K562 (cell line): ENCODE data around the gene PPM1F. TPM values are rescaled to one million over a fixed set of nuclear protein-coding genes. Genes with fewer than 3 reads are reported as not detected.

Experiments used
- BHLHE40 ChIP-seq: IDR thresholded peaks from 2 replicates; pipeline ENCODE4 v1.6.1; 2011; ENCODE audit warnings: low read length, improper control_type of control experiment
- CHD4 ChIP-seq: fragments of 200-600 bp; sonication (generic); IDR thresholded peaks from 3 replicates; pipeline ENCODE4 v1.6.1; 2012; ENCODE audit warnings: low read depth, mild to moderate bottlenecking, mixed read lengths, low read length, inconsistent platforms; ENCODE audit not compliant: insufficient read depth, insufficient replicate concordance, poor library complexity, severe bottlenecking
- CREB1 ChIP-seq, 2 experiments: sonication (generic) in 1 of 2; formaldehyde crosslinking in 1 of 2; IDR thresholded peaks; 2 replicates each; pipeline versions ENCODE4 v1.6.1 to v1.8.0; 2012 to 2022; ENCODE audit warnings: inconsistent platforms in 1 of 2, mild to moderate bottlenecking in 1 of 2, missing genetic modification reagents in 1 of 2, moderate library complexity in 1 of 2
- HNRNPH1 ChIP-seq: fragments of 200-400 bp; formaldehyde crosslinking; optimal IDR thresholded peaks from 2 replicates; pipeline ENCODE3; 2017; ENCODE audit warnings: low read depth, mild to moderate bottlenecking, low read length, moderate library complexity
- HNRNPLL ChIP-seq: fragments of 200-400 bp; formaldehyde crosslinking; IDR thresholded peaks from 2 replicates; pipeline ENCODE4 v1.6.1; 2017; ENCODE audit warnings: low read length, low read depth, mild to moderate bottlenecking; ENCODE audit not compliant: poor library complexity, severe bottlenecking
- L3MBTL2 ChIP-seq: fragments of 450-650 bp; IDR thresholded peaks from 2 replicates; pipeline ENCODE4 v1.6.1; 2016; ENCODE audit warnings: mild to moderate bottlenecking, moderate library complexity
- MEF2D ChIP-seq: conservative IDR thresholded peaks from 2 replicates; pipeline ENCODE4 v1.6.1; 2016; ENCODE audit warnings: low read depth, missing genetic modification characterization, missing compliant biosample characterization
- NEUROD1 ChIP-seq: fragments of 150-350 bp; IDR thresholded peaks from 2 replicates; pipeline ENCODE4 v1.6.1; 2014; ENCODE audit warnings: borderline replicate concordance, low read length, low read depth; ENCODE audit not compliant: partially characterized antibody
- PURB ChIP-seq: sonication (generic); formaldehyde crosslinking; IDR thresholded peaks from 2 replicates; pipeline ENCODE4 v1.9.0; 2021; ENCODE audit warnings: low read depth, mild to moderate bottlenecking, missing genetic modification reagents
- RBM34 ChIP-seq: fragments of 200-400 bp; formaldehyde crosslinking; IDR thresholded peaks from 2 replicates; pipeline ENCODE4 v1.6.1; 2018; ENCODE audit warnings: low read length, borderline replicate concordance; ENCODE audit not compliant: insufficient read depth
- SMAD2 ChIP-seq: fragments of 150-350 bp; IDR thresholded peaks from 2 replicates; pipeline ENCODE4 v1.6.1; 2014; ENCODE audit warnings: low read depth, mild to moderate bottlenecking, low read length
- TRIM24 ChIP-seq, 2 experiments: fragments of 450-650 bp; IDR thresholded peaks; 2 replicates each; pipeline ENCODE4 v1.6.1; 2016
- ZBTB5 ChIP-seq: fragments of 450-650 bp; IDR thresholded peaks from 2 replicates; pipeline ENCODE4 v1.6.1; 2017; ENCODE audit warnings: antibody characterized with exemption
- ZHX1 ChIP-seq: fragments of 150-350 bp; conservative IDR thresholded peaks from 2 replicates; pipeline ENCODE4 v1.6.1; 2014; ENCODE audit warnings: low read length
- ZNF133 ChIP-seq: fragments of 250-450 bp; sonication (Bioruptor Pico); IDR thresholded peaks from 2 replicates; pipeline ENCODE4 v1.4.0; 2020; ENCODE audit warnings: mild to moderate bottlenecking
- ZNF175 ChIP-seq: fragments of 200-800 bp; sonication (Bioruptor generic); IDR thresholded peaks from 2 replicates; pipeline ENCODE4 v1.6.1; 2016; ENCODE audit warnings: low read depth, mild to moderate bottlenecking, missing genetic modification characterization, missing compliant biosample characterization
- ZNF23 ChIP-seq: fragments of 250-450 bp; sonication (Bioruptor Pico); IDR thresholded peaks from 2 replicates; pipeline ENCODE4 v1.4.0; 2020; ENCODE audit warnings: mild to moderate bottlenecking
- ZNF57 ChIP-seq: fragments of 450-650 bp; formaldehyde crosslinking; IDR thresholded peaks from 2 replicates; pipeline ENCODE4 v1.4.0; 2020; ENCODE audit warnings: mild to moderate bottlenecking, moderate library complexity
- ZNF655 ChIP-seq: fragments of 250-450 bp; sonication (Bioruptor Pico); IDR thresholded peaks from 2 replicates; pipeline ENCODE4 v1.5.0; 2021
- polyA plus RNA-seq, 8 experiments: library from polyadenylated mRNA; depleted of rRNA in 4 of 8; stranded (reverse) in 5 of 8; unstranded in 3 of 8; fragments of >200 nt; fragmentation: Nextera tagmentation in 2 of 8; fragmentation: Illumina TruSeq in 1 of 8; extraction: Ambion mirVana in 2 of 8; extraction: Trizol in 1 of 8; gene quantifications; 2 replicates each; pipeline versions ENCODE4 v1.2.1 to v1.2.3, GENCODE V29; 2011 to 2014; ENCODE audit warnings: inconsistent platforms in 1 of 8, missing spikeins in 1 of 8
- total RNA-seq, 7 experiments: library from RNA; depleted of rRNA in 6 of 7; stranded (reverse); fragments of >200 nt in 6 of 7; fragmentation: Illumina TruSeq in 2 of 7; extraction: Trizol in 2 of 7; gene quantifications; 2 replicates each; pipeline versions ENCODE4 v1.2.1 to v1.2.3, GENCODE V29; 2011 to 2021; ENCODE audit warnings: low replicate concordance in 1 of 7
- TF ChIP-seq, protein P1 (sequence below): sonication (generic); formaldehyde crosslinking; IDR thresholded peaks from 2 replicates; pipeline ENCODE4 v1.8.1; 2023; ENCODE audit warnings: mild to moderate bottlenecking, missing genetic modification reagents

The PPM1F gene
- total and polyA plus RNA-seq, 9 of the 15 experiments (the other 6 are each of a cell fraction or from before 2014, with no cell fraction given): 2.1 to 159 (median 64.0) TPM

GRCh38 chr22:22001664-22002525, 49.2 kb upstream of the PPM1F start (continued):
- TF ChIP-seq, protein P1, sequence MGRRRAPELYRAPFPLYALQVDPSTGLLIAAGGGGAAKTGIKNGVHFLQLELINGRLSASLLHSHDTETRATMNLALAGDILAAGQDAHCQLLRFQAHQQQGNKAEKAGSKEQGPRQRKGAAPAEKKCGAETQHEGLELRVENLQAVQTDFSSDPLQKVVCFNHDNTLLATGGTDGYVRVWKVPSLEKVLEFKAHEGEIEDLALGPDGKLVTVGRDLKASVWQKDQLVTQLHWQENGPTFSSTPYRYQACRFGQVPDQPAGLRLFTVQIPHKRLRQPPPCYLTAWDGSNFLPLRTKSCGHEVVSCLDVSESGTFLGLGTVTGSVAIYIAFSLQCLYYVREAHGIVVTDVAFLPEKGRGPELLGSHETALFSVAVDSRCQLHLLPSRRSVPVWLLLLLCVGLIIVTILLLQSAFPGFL: peak; percentile 84; the same call in 1 of the 2 replicates
- TF ChIP-seq CHD4 (no peak), RBM34 (peak; percentile 86; the same call in 1 of the 2 replicates), SMAD2 (no peak), ZNF133 (CRISPR knock-in tag) (no peak), BHLHE40 (no peak), TRIM24 (IDR thresholded peaks at IDR 0.05) (no peak), MEF2D (no peak), ZNF57 (no peak), ZHX1 (no peak), HNRNPH1 (no peak), ZNF655 (no peak), ZBTB5 (no peak), ZNF175 (no peak), NEUROD1 (no peak), L3MBTL2 (no peak), HNRNPLL (no peak), ZNF23 (CRISPR knock-in tag) (no peak), PURB (no peak), CREB1 (IDR thresholded peaks at IDR 0.05) (no peak), CREB1 (CRISPR knock-in tag; IDR thresholded peaks at IDR 0.05) (no peak)
